B cell (primary cell): ENCODE data around the gene DDA1. TPM values are rescaled to one million over a fixed set of nuclear protein-coding genes. Genes with fewer than 3 reads are reported as not detected.

Experiments
- ATAC-seq: fragments of 200-7000 bp; cut with Tn5 transposase; one replicate; pipeline ENCODE4 v1.10.0; 2021; ENCODE audit warnings: low read depth, mild to moderate bottlenecking, moderate number of reproducible peaks, moderate library complexity
- CTCF ChIA-PET: fragments of 350-600 bp; sonication (Branson Sonifier 250); formaldehyde crosslinking; loops from one replicate; lab custom pipeline; 2021; ENCODE audit warnings: antibody characterized with exemption, inconsistent platforms; lab: Charles Lee
- POLR2A ChIA-PET: fragments of 350-600 bp; sonication (Branson Sonifier 250); formaldehyde crosslinking; loops from one replicate; lab custom pipeline; 2021; ENCODE audit warnings: antibody characterized with exemption; lab: Charles Lee
- DNase-seq: peaks from one replicate; pipeline ENCODE4 v3.0.0; 2013
- H2AFZ ChIP-seq: 2 replicates; pipeline ENCODE4 v1.6.1; 2012; ENCODE audit warnings: mild to moderate bottlenecking, low read depth, low read length; ENCODE audit not compliant: insufficient read depth, poor library complexity, severe bottlenecking
- H3K27ac ChIP-seq, 2 donors: 1 replicate in 1 of 2; 2 replicates in 1 of 2; pipeline ENCODE4 v1.5.1; 2012 to 2013; ENCODE audit warnings: low read length in 2 of 2, mild to moderate bottlenecking in 2 of 2, moderate library complexity in 1 of 2
- H3K27me3 ChIP-seq, 4 experiments: fragments of 200-600 bp in 1 of 4; sonication (generic) in 1 of 4; replicated peaks in 1 of 4; 1 replicate in 2 of 4; 2 replicates in 2 of 4; pipeline versions ENCODE4 v1.6.1 to v1.7.0; 2013 to 2016; ENCODE audit warnings: low read length in 3 of 4, mild to moderate bottlenecking in 2 of 4, mixed read lengths in 1 of 4, moderate library complexity in 1 of 4; ENCODE audit not compliant: insufficient read depth in 4 of 4, control insufficient read depth in 3 of 4; ENCODE audit errors: control extremely low read depth in 1 of 4
- H3K36me3 ChIP-seq, 2 experiments: replicated peaks in 1 of 2; 1 replicate in 1 of 2; 2 replicates in 1 of 2; pipeline versions ENCODE4 v1.6.1 to v1.7.1; 2013; ENCODE audit warnings: low read length in 1 of 2; ENCODE audit not compliant: insufficient read depth in 2 of 2, control insufficient read depth in 1 of 2; ENCODE audit errors: control extremely low read depth in 1 of 2, extremely low read depth in 1 of 2
- H3K4me1 ChIP-seq, 2 donors: fragments of 200-600 bp in 1 of 2; sonication (generic) in 1 of 2; 1 replicate in 1 of 2; 2 replicates in 1 of 2; pipeline versions ENCODE4 v1.5.1 to v1.6.1; 2013 to 2017; ENCODE audit warnings: low read length in 2 of 2; ENCODE audit not compliant: control insufficient read depth in 2 of 2, insufficient read depth in 2 of 2
- H3K4me2 ChIP-seq: replicated peaks from 2 replicates; pipeline ENCODE3; 2012; ENCODE audit warnings: mild to moderate bottlenecking, low read depth, low read length; ENCODE audit not compliant: poor library complexity, severe bottlenecking
- H3K4me3 ChIP-seq, 5 experiments: fragments of 200-600 bp in 1 of 5; sonication (generic) in 1 of 5; 1 replicate in 3 of 5; 2 replicates in 2 of 5; pipeline versions ENCODE4 v1.5.1 to v1.7.0; 2011 to 2016; ENCODE audit warnings: low read length in 4 of 5, mild to moderate bottlenecking in 4 of 5, low read depth in 2 of 5, control low read depth in 1 of 5, moderate library complexity in 1 of 5; ENCODE audit not compliant: insufficient read depth in 1 of 5; ENCODE audit errors: control extremely low read depth in 1 of 5, extremely low read depth in 1 of 5
- H3K79me2 ChIP-seq: fragments of 200-600 bp; sonication (generic); one replicate; pipeline ENCODE4 v1.6.0; 2016; ENCODE audit warnings: low read length; ENCODE audit not compliant: control insufficient read depth, insufficient read depth
- H3K9ac ChIP-seq: fragments of 200-600 bp; sonication (generic); 2 replicates; pipeline ENCODE4 v1.6.1; 2017; ENCODE audit warnings: mild to moderate bottlenecking, low read length, moderate library complexity
- H3K9me3 ChIP-seq, 3 donors: one replicate each; pipeline versions ENCODE4 v1.6.1 to v1.7.1; 2013; ENCODE audit warnings: low read length in 2 of 3; ENCODE audit not compliant: control insufficient read depth in 2 of 3, insufficient read depth in 1 of 3; ENCODE audit errors: control extremely low read depth in 1 of 3
- H4K20me1 ChIP-seq: 2 replicates; pipeline ENCODE4 v1.6.0; 2012; ENCODE audit warnings: mild to moderate bottlenecking, low read length; ENCODE audit not compliant: insufficient read depth, control insufficient read depth, poor library complexity, severe bottlenecking
- H3K27ac Mint-ChIP-seq: one replicate; pipeline ENCODE4 v1.8.0; 2021; ENCODE audit warnings: mixed read lengths
- H3K27me3 Mint-ChIP-seq: one replicate; pipeline ENCODE4 v1.8.0; 2021; ENCODE audit warnings: mixed read lengths
- H3K4me1 Mint-ChIP-seq: one replicate; pipeline ENCODE4 v1.8.0; 2021; ENCODE audit warnings: mixed read lengths
- H3K4me3 Mint-ChIP-seq: one replicate; pipeline ENCODE4 v1.8.0; 2021; ENCODE audit warnings: mixed read lengths
- H3K9me3 Mint-ChIP-seq: one replicate; pipeline ENCODE4 v1.8.0; 2022; ENCODE audit warnings: mixed read lengths; ENCODE audit not compliant: insufficient read depth
- EZH2 ChIP-seq: IDR thresholded peaks from 2 replicates; pipeline ENCODE4 v1.6.1; 2012; ENCODE audit warnings: borderline replicate concordance, low read depth, mild to moderate bottlenecking, moderate library complexity, low read length; ENCODE audit not compliant: insufficient read depth, poor library complexity, severe bottlenecking
- WGBS: methylation state at CpG from one replicate; pipeline ENCODE4 v1.1.5; 2013; ENCODE audit warnings: missing lambda C conversion rate; ENCODE audit not compliant: insufficient coverage; 5-methylcytosine and 5-hydroxymethylcytosine counted together
- intact Hi-C: fragments of 100-400 bp; cut with micrococcal nuclease; formaldehyde crosslinking; loops from one replicate; pipeline ENCODE4 v1.10.0; 2022
- polyA plus RNA-seq: library from polyadenylated mRNA; depleted of rRNA; stranded (reverse); fragments of >200 nt; gene quantifications from 2 replicates; pipeline ENCODE4 v1.2.3, GENCODE V29; 2012
- total RNA-seq, 2 donors: library from RNA; stranded (reverse); fragments of 120-200 nt in 1 of 2; gene quantifications; 1 replicate in 1 of 2; 2 replicates in 1 of 2; pipeline versions ENCODE4 v1.2.3 to v1.2.4, GENCODE V29; 2013 to 2022
- TF ChIP-seq, protein P1 (sequence below): fragments of 200-600 bp; IDR thresholded peaks from one replicate; pipeline ENCODE4 v1.8.0; 2022; ENCODE audit warnings: antibody characterized with exemption, mild to moderate bottlenecking

The DDA1 gene
- total and polyA plus RNA-seq, 2 donors (not counting 1 experiment from before 2014, with no cell fraction given): 38.4 TPM

DNA sequence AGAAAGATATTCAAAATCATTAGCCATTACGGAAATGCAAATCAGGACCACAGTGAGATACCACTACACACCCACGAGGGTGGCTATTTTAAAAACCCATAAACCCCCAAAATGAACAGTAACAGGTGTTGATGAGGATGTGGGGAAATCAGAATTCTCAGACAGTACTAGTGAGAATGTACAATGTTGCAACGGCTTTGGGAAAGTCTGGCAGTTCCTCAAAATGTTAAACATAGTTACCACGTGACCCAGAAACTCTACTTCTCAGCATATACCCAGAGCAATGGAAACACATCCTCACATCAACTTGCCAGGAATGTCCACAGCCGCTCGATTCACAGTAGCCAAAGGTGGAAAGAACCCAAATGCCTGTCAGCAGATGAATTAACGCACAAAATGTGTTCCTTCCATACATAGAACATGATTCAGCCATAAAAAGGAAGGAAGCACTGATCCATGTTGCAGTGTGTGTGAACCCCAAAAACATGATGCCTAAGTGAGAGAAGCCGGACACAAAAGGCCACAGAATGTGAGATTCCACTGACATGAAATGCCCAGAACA is 60.7 kb downstream of the DDA1 start:
- Histone ChIP-seq H4K20me1 (no peaks in the 10 kb centered on the region), H3K27ac (peak overlapping the region in 1 of 2 donors; percentile 31), H3K79me2 (no peaks in the 10 kb centered on the region), H3K9ac (no peak overlapping the region), H2AFZ (no peak overlapping the region), H3K36me3 (no peaks in the 10 kb centered on the region), H3K4me3 (no peak overlapping the region), H3K4me1 (peaks cover 18 to 34% of the 10 kb centered on the region in 2 donors), H3K4me2 (peak overlapping the region; percentile 54), H3K27me3 (peaks cover 0 to 37% (median 13%) of the 10 kb centered on the region in 4 experiments), H3K9me3 (peaks cover 0 to 9% (median 0%) of the 10 kb centered on the region in 3 donors)
- ChIA-PET CTCF (no interaction called here), POLR2A (no interaction called here)
- peak overlapping the region; percentile 58 for H3K4me3 Mint-ChIP-seq
- DNase-seq (peak; percentile 86), ATAC-seq (peak; percentile 92)
- WGBS: 0% methylated on average over 3 of the region's 8 CpGs
- H3K27me3 Mint-ChIP-seq: peaks cover 25% of the 10 kb centered on the region
- peaks cover 21% of the 10 kb centered on the region for H3K4me1 Mint-ChIP-seq
- peak overlapping the region; percentile 12 for H3K27ac Mint-ChIP-seq
- H3K9me3 Mint-ChIP-seq: no peaks in the 10 kb centered on the region
- TF ChIP-seq EZH2: no peak
- TF ChIP-seq, protein P1, sequence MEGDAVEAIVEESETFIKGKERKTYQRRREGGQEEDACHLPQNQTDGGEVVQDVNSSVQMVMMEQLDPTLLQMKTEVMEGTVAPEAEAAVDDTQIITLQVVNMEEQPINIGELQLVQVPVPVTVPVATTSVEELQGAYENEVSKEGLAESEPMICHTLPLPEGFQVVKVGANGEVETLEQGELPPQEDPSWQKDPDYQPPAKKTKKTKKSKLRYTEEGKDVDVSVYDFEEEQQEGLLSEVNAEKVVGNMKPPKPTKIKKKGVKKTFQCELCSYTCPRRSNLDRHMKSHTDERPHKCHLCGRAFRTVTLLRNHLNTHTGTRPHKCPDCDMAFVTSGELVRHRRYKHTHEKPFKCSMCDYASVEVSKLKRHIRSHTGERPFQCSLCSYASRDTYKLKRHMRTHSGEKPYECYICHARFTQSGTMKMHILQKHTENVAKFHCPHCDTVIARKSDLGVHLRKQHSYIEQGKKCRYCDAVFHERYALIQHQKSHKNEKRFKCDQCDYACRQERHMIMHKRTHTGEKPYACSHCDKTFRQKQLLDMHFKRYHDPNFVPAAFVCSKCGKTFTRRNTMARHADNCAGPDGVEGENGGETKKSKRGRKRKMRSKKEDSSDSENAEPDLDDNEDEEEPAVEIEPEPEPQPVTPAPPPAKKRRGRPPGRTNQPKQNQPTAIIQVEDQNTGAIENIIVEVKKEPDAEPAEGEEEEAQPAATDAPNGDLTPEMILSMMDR: no peak
- intact Hi-C loops: no loop called here

Other genes with a start within 250 kb of the DDA1 start
- 22.4 and 24.9 TPM in 2 replicates for gene HAUS8, start 234.1 kb upstream of the DDA1 start, total RNA-seq
- gene HAUS8, start 234.1 kb upstream of the DDA1 start, polyA plus RNA-seq: 17.6 and 18.3 TPM in 2 replicates
- 273 and 288 TPM in 2 replicates for gene MYO9B, start 233.8 kb upstream of the DDA1 start, total RNA-seq
- gene MYO9B, start 233.8 kb upstream of the DDA1 start, polyA plus RNA-seq: 256 and 263 TPM in 2 replicates
- gene USE1, start 94.2 kb upstream of the DDA1 start, total RNA-seq: 39.9 and 49.5 TPM in 2 replicates
- 48.3 and 56.5 TPM in 2 replicates for gene USE1, start 94.2 kb upstream of the DDA1 start, polyA plus RNA-seq
- gene OCEL1, start 83.3 kb upstream of the DDA1 start, total RNA-seq: 30.5 and 40.4 TPM in 2 replicates
- gene OCEL1, start 83.3 kb upstream of the DDA1 start, polyA plus RNA-seq: 12.0 and 28.5 TPM in 2 replicates
- gene NR2F6, start 63.6 kb upstream of the DDA1 start, total RNA-seq: 4.9 and 5.1 TPM in 2 replicates
- gene NR2F6, start 63.6 kb upstream of the DDA1 start, polyA plus RNA-seq: 2.0 and 2.9 TPM in 2 replicates
- 0.12 and 0.39 TPM in 2 replicates for gene USHBP1, start 44.8 kb upstream of the DDA1 start, total RNA-seq
- 0.03 TPM in 1 of 2 replicates, not detected in the other for gene USHBP1, start 44.8 kb upstream of the DDA1 start, polyA plus RNA-seq
- 126 and 129 TPM in 2 replicates for gene BABAM1, start 42.1 kb upstream of the DDA1 start, total RNA-seq
- gene BABAM1, start 42.1 kb upstream of the DDA1 start, polyA plus RNA-seq: 98.6 and 105 TPM in 2 replicates
- 6.2 and 6.3 TPM in 2 replicates for gene ANKLE1, start 27.7 kb upstream of the DDA1 start, total RNA-seq
- gene ANKLE1, start 27.7 kb upstream of the DDA1 start, polyA plus RNA-seq: 6.0 and 7.6 TPM in 2 replicates
- 7.2 and 9.7 TPM in 2 replicates for gene ABHD8, start 6.1 kb upstream of the DDA1 start, total RNA-seq
- 4.6 and 5.2 TPM in 2 replicates for gene ABHD8, start 6.1 kb upstream of the DDA1 start, polyA plus RNA-seq
- gene MRPL34, start 3.7 kb upstream of the DDA1 start, total RNA-seq: 40.7 and 45.7 TPM in 2 replicates
- gene MRPL34, start 3.7 kb upstream of the DDA1 start, polyA plus RNA-seq: 15.1 and 16.5 TPM in 2 replicates
- 4.8 and 5.2 TPM in 2 replicates for gene ANO8, start 25.3 kb downstream of the DDA1 start, total RNA-seq
- gene ANO8, start 25.3 kb downstream of the DDA1 start, polyA plus RNA-seq: 2.7 and 3.0 TPM in 2 replicates
- gene GTPBP3, start 28.0 kb downstream of the DDA1 start, total RNA-seq: 44.3 and 44.9 TPM in 2 replicates
- gene GTPBP3, start 28.0 kb downstream of the DDA1 start, polyA plus RNA-seq: 41.6 and 44.8 TPM in 2 replicates
- not detected in 2 replicates for gene PLVAP, start 67.8 kb downstream of the DDA1 start, total RNA-seq
- 0.06 and 0.26 TPM in 2 replicates for gene PLVAP, start 67.8 kb downstream of the DDA1 start, polyA plus RNA-seq
- gene CCDC194, start 84.6 kb downstream of the DDA1 start, total RNA-seq: 3.4 and 3.8 TPM in 2 replicates
- 0.65 and 1.4 TPM in 2 replicates for gene CCDC194, start 84.6 kb downstream of the DDA1 start, polyA plus RNA-seq
- 59.7 and 66.0 TPM in 2 replicates for gene BST2, start 96.1 kb downstream of the DDA1 start, total RNA-seq
- gene BST2, start 96.1 kb downstream of the DDA1 start, polyA plus RNA-seq: 64.5 and 79.5 TPM in 2 replicates
- 26.8 and 33.6 TPM in 2 replicates for gene MVB12A, start 110.5 kb downstream of the DDA1 start, total RNA-seq
- 21.4 and 31.3 TPM in 2 replicates for gene MVB12A, start 110.5 kb downstream of the DDA1 start, polyA plus RNA-seq
- gene TMEM221, start 139.1 kb downstream of the DDA1 start, total RNA-seq: not detected in 2 replicates
- not detected in 2 replicates for gene TMEM221, start 139.1 kb downstream of the DDA1 start, polyA plus RNA-seq
- not detected in 2 replicates for gene NXNL1, start 151.4 kb downstream of the DDA1 start, total RNA-seq
- not detected in 2 replicates for gene NXNL1, start 151.4 kb downstream of the DDA1 start, polyA plus RNA-seq
- 9.5 and 11.5 TPM in 2 replicates for gene SLC27A1, start 161.0 kb downstream of the DDA1 start, total RNA-seq
- 4.1 and 5.1 TPM in 2 replicates for gene SLC27A1, start 161.0 kb downstream of the DDA1 start, polyA plus RNA-seq
- gene PGLS, start 202.1 kb downstream of the DDA1 start, total RNA-seq: 83.3 and 88.5 TPM in 2 replicates
- 55.2 and 74.2 TPM in 2 replicates for gene PGLS, start 202.1 kb downstream of the DDA1 start, polyA plus RNA-seq
- gene COLGALT1, start 246.1 kb downstream of the DDA1 start, total RNA-seq: 108 and 109 TPM in 2 replicates
- gene COLGALT1, start 246.1 kb downstream of the DDA1 start, polyA plus RNA-seq: 126 and 219 TPM in 2 replicates